Epithelial cell of umbilical artery (primary cell): Measurements from ENCODE around the gene KRT17. TPM values are rescaled to one million over a fixed set of nuclear protein-coding genes. Genes with fewer than 3 reads are reported as not detected.

Experiments
- total RNA-seq: library from RNA; depleted of rRNA; stranded (reverse); fragments of >200 nt; gene quantifications from 2 replicates; pipeline ENCODE4 v1.2.3, GENCODE V29; 2014

Gene KRT17
- total RNA-seq, result 0.32 and 0.61 TPM in 2 replicates

DNA sequence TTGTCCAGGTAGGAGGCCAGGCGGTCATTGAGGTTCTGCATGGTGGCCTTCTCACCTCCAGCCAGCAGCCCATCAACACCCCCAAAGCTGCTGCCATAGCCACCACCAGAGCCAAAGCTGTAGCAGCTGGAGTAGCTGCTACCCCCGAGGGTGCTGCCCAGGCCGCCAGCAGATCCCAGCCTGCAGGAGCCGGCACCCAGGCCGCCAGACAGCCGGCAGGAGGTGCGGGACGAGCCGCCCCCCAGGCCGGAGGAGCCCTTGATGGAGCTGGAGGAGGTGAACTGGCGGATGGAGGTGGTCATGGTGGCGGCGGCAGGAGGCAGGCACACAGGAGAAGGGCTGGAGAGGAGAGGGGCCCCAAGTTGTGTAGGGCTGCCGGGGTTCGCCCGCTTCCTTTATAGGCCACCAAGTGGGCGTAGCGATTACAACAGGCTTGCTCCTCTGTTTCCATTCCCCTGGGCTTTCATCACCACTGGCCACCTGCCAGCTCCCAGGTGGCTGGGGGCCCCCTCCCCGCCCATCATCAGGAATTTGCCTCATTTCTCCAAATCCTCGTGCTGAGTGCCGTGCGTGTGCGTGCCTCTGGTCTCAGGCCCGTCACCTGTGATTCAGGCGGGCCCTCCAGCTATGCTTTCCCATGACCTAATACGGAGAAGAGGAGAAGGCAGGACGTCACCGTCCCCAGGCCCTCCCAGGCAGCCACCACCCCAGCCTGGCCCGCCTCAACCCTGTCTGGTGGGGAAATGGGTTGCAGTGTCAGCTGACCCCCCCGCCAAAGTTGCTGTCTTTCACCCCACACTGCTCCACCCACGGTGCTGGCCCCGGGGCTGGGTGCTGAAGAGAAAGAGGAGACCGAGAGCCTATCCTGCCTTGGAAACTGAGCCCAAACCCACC lies at the start of gene KRT17:
Gene KRT17, minus strand, starts transcription at position 368 of the 894 bp plus-strand sequence. Its CDS starts 66 bp downstream, at position 302.

GRCh38 chr17:41612376-41613160 lies 11.8 kb downstream of the KRT17 start, which contains the start of gene KRT16:
Gene KRT16 (minus strand): TSS chr17:41612767. CDS start chr17:41612688, 79 bp downstream.

DNA sequence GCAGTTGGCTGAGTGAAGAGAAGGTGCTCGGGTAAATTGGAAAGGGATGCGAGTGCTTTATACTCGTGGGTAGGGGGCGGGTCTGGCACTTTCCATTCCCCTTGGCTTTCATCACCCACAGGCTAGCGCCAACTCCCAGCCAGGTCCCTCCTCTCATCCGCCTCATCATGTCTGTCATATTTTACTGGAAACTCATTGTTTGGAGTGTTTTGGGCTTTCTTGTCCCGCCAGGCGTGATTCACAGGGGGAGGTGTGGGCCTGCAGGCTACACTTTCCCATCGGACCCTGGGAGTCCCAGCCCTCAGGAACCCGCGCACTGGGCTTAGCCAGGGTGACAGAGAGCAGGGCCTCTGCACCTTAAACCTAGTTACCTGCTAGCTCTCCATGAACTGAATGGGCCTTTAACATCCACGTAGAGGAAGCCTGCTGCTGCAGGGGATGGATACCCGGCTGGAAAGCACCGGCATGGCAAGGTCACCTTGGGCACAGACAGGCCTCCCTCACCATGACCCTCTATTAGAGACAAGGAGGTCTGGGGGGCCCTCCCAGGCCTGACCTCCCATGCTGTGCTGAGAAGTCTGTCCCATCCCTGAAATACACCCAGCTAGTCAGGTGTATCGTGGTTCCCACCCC lies 37.4 kb downstream of the KRT17 start, which contains the start of gene KRT14:
Gene KRT14, minus strand, starts transcription at position 33 of the 633 bp plus-strand sequence. CDS start 61 bp downstream, outside the sequence.

DNA sequence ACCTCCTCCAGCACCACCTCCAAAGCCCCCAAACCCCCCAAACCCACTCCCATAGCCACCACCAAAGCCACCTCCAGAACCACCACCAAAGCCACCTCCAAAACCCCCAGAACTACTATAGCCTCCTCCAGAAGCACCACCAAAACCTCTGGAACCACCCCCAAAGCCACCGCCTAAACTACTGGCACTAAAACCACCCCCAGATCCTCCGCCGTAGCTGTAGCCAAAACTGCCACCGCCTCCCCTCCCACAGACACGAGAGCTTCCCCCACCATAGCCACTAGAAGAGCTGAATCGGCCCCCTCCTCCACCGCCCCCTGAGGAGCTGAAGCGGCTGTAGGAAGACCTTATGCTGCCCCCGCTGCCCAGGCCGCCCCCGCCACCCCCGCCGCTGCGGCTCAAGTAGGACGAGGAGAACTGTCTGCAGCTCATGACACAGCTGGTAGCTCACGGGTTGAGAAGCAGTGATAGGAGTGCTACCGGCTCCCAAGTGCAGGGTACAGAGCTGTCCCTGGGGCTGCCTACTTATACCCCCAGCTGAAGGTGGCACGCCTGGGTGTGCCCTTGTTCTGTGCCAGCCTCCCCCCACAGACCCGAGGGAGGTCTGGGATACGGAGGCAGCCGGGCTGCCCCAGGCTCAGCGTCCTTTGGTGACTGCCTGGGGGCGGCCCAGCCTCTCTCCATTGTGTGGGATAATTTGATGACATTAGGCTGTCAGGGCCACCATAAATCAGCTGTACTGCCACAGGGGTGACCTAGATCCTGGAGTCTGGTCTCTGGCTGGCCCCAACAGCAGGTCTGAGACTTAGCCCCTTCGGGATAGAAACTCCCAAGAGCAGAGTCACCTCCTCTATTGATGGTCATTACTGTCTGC lies 52.6 kb downstream of the KRT17 start, which contains the start of gene KRT9:
Gene KRT9, minus strand, starts transcription at position 499 of the 874 bp plus-strand sequence. Its CDS starts 67 bp downstream, at position 432.

Other genes starting within 250 kb of the KRT17 start
- gene KRT34, start 242.3 kb downstream of the KRT17 start, total RNA-seq, result 0.91 TPM in 1 of 2 replicates, not detected in the other
- not detected in 2 replicates for gene KRT31, start 227.0 kb downstream of the KRT17 start, total RNA-seq
- not detected in 2 replicates for gene KRT37, start 200.0 kb downstream of the KRT17 start, total RNA-seq
- not detected in 2 replicates for gene KRT38, start 183.6 kb downstream of the KRT17 start, total RNA-seq
- gene KRT32, start 157.2 kb downstream of the KRT17 start, total RNA-seq, result not detected in 2 replicates
- gene KRT35, start 143.4 kb downstream of the KRT17 start, total RNA-seq, result not detected in 2 replicates
- not detected in 2 replicates for gene KRT36, start 134.7 kb downstream of the KRT17 start, total RNA-seq
- gene KRT13, start 119.0 kb downstream of the KRT17 start, total RNA-seq, result not detected in 2 replicates
- 0.65 and 1.1 TPM in 2 replicates for gene KRT15, start 105.7 kb downstream of the KRT17 start, total RNA-seq
- gene KRT19, start 96.3 kb downstream of the KRT17 start, total RNA-seq, result 23.1 and 78.7 TPM in 2 replicates
- gene KRT9, start 52.5 kb downstream of the KRT17 start, total RNA-seq, result not detected in 2 replicates
- gene KRT14, start 37.7 kb downstream of the KRT17 start, total RNA-seq, result not detected in 2 replicates
- gene KRT16, start 11.8 kb downstream of the KRT17 start, total RNA-seq, result 0.30 TPM in 1 of 2 replicates, not detected in the other
- 93.2 and 112 TPM in 2 replicates for gene EIF1, start 64.3 kb upstream of the KRT17 start, total RNA-seq
- gene GAST, start 87.8 kb upstream of the KRT17 start, total RNA-seq, result not detected in 2 replicates
- under 0.01 and 0.30 TPM in 2 replicates for gene HAP1, start 110.1 kb upstream of the KRT17 start, total RNA-seq
- 61.2 and 114 TPM in 2 replicates for gene JUP, start 162.1 kb upstream of the KRT17 start, total RNA-seq
- 56.1 and 100 TPM in 2 replicates for gene P3H4, start 187.4 kb upstream of the KRT17 start, total RNA-seq
- 101 and 164 TPM in 2 replicates for gene FKBP10, start 188.4 kb upstream of the KRT17 start, total RNA-seq
- 66.4 and 85.4 TPM in 2 replicates for gene NT5C3B, start 211.7 kb upstream of the KRT17 start, total RNA-seq
- not detected in 2 replicates for gene KLHL10, start 213.2 kb upstream of the KRT17 start, total RNA-seq
- gene KLHL11, start 240.8 kb upstream of the KRT17 start, total RNA-seq, result 28.3 and 33.1 TPM in 2 replicates